Fibroblast of lung (primary cell): ENCODE results near the gene TCF4. TPM values are rescaled to one million over a fixed set of nuclear protein-coding genes. Genes with fewer than 3 reads are reported as not detected.
A peak's percentile ranks its signal among the peaks of the same experiment; 100 is the strongest.

Experiments
- DNase-seq, 2 donors: peaks; one replicate each; pipeline versions ENCODE4 v3.0.0 to v3.0.0-alpha.2; 2010; ENCODE audit warnings: low read depth in 2 of 2
- H2AFZ ChIP-seq: 2 replicates; pipeline ENCODE4 v1.5.1; 2012; ENCODE audit warnings: low read length, control low read depth, inconsistent platforms
- H3K27ac ChIP-seq: 2 replicates; pipeline ENCODE4 v1.5.1; 2011; ENCODE audit warnings: low read length, control low read depth; ENCODE audit not compliant: insufficient read depth
- H3K27me3 ChIP-seq: 2 replicates; pipeline ENCODE4 v1.5.1; 2011; ENCODE audit warnings: mild to moderate bottlenecking, low read length; ENCODE audit not compliant: control insufficient read depth, insufficient read depth
- H3K36me3 ChIP-seq: 2 replicates; pipeline ENCODE4 v1.5.1; 2011; ENCODE audit warnings: low read length; ENCODE audit not compliant: control insufficient read depth, insufficient read depth
- H3K4me1 ChIP-seq: 2 replicates; pipeline ENCODE4 v1.5.1; 2011; ENCODE audit warnings: low read length; ENCODE audit not compliant: control insufficient read depth, insufficient read depth; ENCODE audit errors: extremely low read depth
- H3K4me2 ChIP-seq: 2 replicates; pipeline ENCODE4 v1.5.1; 2011; ENCODE audit warnings: low read length, control low read depth; ENCODE audit not compliant: insufficient read depth; ENCODE audit errors: extremely low read depth
- H3K4me3 ChIP-seq, 4 experiments: fragments of 200-600 bp in 1 of 4; sonication (generic) in 1 of 4; replicated peaks in 1 of 4; 2 replicates each; pipeline ENCODE4 v1.5.1; 2011 to 2016; ENCODE audit warnings: low read length in 4 of 4, low read depth in 3 of 4, mild to moderate bottlenecking in 3 of 4, control low read depth in 2 of 4, inconsistent platforms in 1 of 4, mixed read lengths in 1 of 4; ENCODE audit not compliant: insufficient read depth in 1 of 4; ENCODE audit errors: control extremely low read depth in 1 of 4
- H3K79me2 ChIP-seq: 2 replicates; pipeline ENCODE4 v1.5.1; 2012; ENCODE audit warnings: mild to moderate bottlenecking, low read length, inconsistent platforms; ENCODE audit not compliant: control insufficient read depth, insufficient read depth
- H3K9ac ChIP-seq: 2 replicates; pipeline ENCODE4 v1.5.1; 2011; ENCODE audit warnings: mild to moderate bottlenecking, low read length, control low read depth; ENCODE audit not compliant: insufficient read depth
- H3K9me3 ChIP-seq: 2 replicates; pipeline ENCODE4 v1.5.1; 2012; ENCODE audit warnings: low read depth, low read length; ENCODE audit not compliant: control insufficient read depth, insufficient read depth
- H4K20me1 ChIP-seq: 2 replicates; pipeline ENCODE4 v1.5.1; 2011; ENCODE audit warnings: low read length; ENCODE audit not compliant: control insufficient read depth, insufficient read depth; ENCODE audit errors: extremely low read depth
- EZH2 ChIP-seq: IDR thresholded peaks from 2 replicates; pipeline ENCODE4 v1.5.1; 2012; ENCODE audit warnings: low read length, control low read depth, mild to moderate bottlenecking; ENCODE audit errors: missing control alignments
- polyA plus RNA-seq, 2 donors: library from polyadenylated mRNA; depleted of rRNA in 1 of 2; stranded (reverse) in 1 of 2; unstranded in 1 of 2; fragments of >200 nt; gene quantifications; 2 replicates each; pipeline ENCODE4 v1.2.1, GENCODE V29; 2011 to 2012; ENCODE audit warnings: missing spikeins in 1 of 2
- total RNA-seq: library from RNA; depleted of rRNA; stranded (reverse); fragments of >200 nt; gene quantifications from 2 replicates; pipeline ENCODE4 v1.2.1, GENCODE V29; 2014
- TF ChIP-seq, protein P1 (sequence below), 2 donors: IDR thresholded peaks in 1 of 2; conservative IDR thresholded peaks in 1 of 2; 1 replicate in 1 of 2; 2 replicates in 1 of 2; pipeline ENCODE4 v1.5.1; 2011 to 2012; ENCODE audit warnings: low read length in 2 of 2, control low read depth in 1 of 2, inconsistent platforms in 1 of 2, low read depth in 1 of 2, mild to moderate bottlenecking in 1 of 2

TCF4 gene
- total and polyA plus RNA-seq, 2 donors (not counting 1 experiment from before 2014, with no cell fraction given), result 48.9 to 57.6 TPM

- Histone ChIP-seq H3K9ac (no peak overlapping the region), H3K4me2 (no peak overlapping the region), H2AFZ (no peak overlapping the region), H3K4me1 (no peaks in the 10 kb centered on the region), H4K20me1 (no peaks in the 10 kb centered on the region), H3K9me3 (no peaks in the 10 kb centered on the region), H3K27me3 (no peaks in the 10 kb centered on the region), H3K36me3 (no peaks in the 10 kb centered on the region), H3K27ac (no peak overlapping the region), H3K79me2 (no peaks in the 10 kb centered on the region), H3K4me3 (no peak overlapping the region)
- TF ChIP-seq EZH2, result no peak
- TF ChIP-seq, protein P1, sequence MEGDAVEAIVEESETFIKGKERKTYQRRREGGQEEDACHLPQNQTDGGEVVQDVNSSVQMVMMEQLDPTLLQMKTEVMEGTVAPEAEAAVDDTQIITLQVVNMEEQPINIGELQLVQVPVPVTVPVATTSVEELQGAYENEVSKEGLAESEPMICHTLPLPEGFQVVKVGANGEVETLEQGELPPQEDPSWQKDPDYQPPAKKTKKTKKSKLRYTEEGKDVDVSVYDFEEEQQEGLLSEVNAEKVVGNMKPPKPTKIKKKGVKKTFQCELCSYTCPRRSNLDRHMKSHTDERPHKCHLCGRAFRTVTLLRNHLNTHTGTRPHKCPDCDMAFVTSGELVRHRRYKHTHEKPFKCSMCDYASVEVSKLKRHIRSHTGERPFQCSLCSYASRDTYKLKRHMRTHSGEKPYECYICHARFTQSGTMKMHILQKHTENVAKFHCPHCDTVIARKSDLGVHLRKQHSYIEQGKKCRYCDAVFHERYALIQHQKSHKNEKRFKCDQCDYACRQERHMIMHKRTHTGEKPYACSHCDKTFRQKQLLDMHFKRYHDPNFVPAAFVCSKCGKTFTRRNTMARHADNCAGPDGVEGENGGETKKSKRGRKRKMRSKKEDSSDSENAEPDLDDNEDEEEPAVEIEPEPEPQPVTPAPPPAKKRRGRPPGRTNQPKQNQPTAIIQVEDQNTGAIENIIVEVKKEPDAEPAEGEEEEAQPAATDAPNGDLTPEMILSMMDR (conservative IDR thresholded peaks at IDR 0.05 in 1 of 2, IDR thresholded peaks at IDR 0.05 in 1 of 2; ENCODE audit: low read depth in 1 of 2, low read length in 2 of 2), result no peak
- DNase-seq, result no peak
These were observed 197.1 kb downstream of the TCF4 start for GRCh38 chr18:55390898-55391297.

GRCh38 chr18:55387139-55387984 lies 200.6 kb downstream of the TCF4 start:
- Histone ChIP-seq H2AFZ (no peak overlapping the region), H3K79me2 (no peaks in the 10 kb centered on the region), H3K4me3 (no peak overlapping the region), H3K36me3 (no peaks in the 10 kb centered on the region), H3K9me3 (no peaks in the 10 kb centered on the region), H3K27ac (no peak overlapping the region), H3K4me1 (no peaks in the 10 kb centered on the region), H3K27me3 (no peaks in the 10 kb centered on the region), H3K9ac (no peak overlapping the region), H3K4me2 (no peak overlapping the region), H4K20me1 (no peaks in the 10 kb centered on the region)
- no peak for TF ChIP-seq EZH2
- TF ChIP-seq, protein P1 (conservative IDR thresholded peaks at IDR 0.05 in 1 of 2, IDR thresholded peaks at IDR 0.05 in 1 of 2; ENCODE audit: low read depth in 1 of 2, low read length in 2 of 2), result no peak
- peak in 1 of 2 donors; percentile 38 for DNase-seq

- no peaks in the 10 kb centered on the region for H3K36me3 ChIP-seq
- DNase-seq, result no peak
- no peaks in the 10 kb centered on the region for H3K27me3 ChIP-seq
- TF ChIP-seq, protein P1 (conservative IDR thresholded peaks at IDR 0.05 in 1 of 2, IDR thresholded peaks at IDR 0.05 in 1 of 2; ENCODE audit: low read depth in 1 of 2, low read length in 2 of 2), result no peak
- no peak for TF ChIP-seq EZH2
- no peak overlapping the region for H3K4me2 ChIP-seq
- H3K4me3 ChIP-seq, result no peak overlapping the region
- no peak overlapping the region for H3K9ac ChIP-seq
- no peak overlapping the region for H3K27ac ChIP-seq
- no peaks in the 10 kb centered on the region for H3K79me2 ChIP-seq
- H4K20me1 ChIP-seq, result no peaks in the 10 kb centered on the region
- H3K9me3 ChIP-seq, result no peaks in the 10 kb centered on the region
- no peak overlapping the region for H2AFZ ChIP-seq
- H3K4me1 ChIP-seq, result no peaks in the 10 kb centered on the region
These were observed 201.4 kb downstream of the TCF4 start for GRCh38 chr18:55386545-55386944.
